ENCODE data around the gene SLC38A5.

SLC38A5 gene

DNA sequence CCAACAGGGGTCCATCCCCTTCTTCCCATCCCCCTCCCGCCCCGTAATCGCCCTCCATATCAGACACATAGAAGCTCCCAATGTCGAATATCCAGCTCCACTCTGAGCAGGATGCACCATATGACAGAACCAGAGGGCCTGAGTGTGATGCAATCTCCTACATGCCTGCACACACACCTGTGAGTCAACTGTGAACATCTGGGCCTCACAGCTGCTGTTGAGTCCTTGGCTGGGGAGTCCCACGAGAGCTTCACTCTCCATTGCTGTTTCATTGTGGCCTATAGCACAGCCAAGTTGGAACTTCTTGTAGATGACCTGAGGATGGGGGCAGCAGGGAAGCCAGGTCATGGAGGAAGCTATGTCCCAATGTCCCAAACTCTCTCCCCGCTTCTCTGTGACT lies 8.2 kb downstream of the SLC38A5 start:
- no peak overlapping the region for H3K4me2 ChIP-seq (ENCODE audit: low read length)
- H4K20me1 ChIP-seq (ENCODE audit: insufficient read depth, low read length): no peaks in the 10 kb centered on the region
- H3K4me3 ChIP-seq (ENCODE audit: low read depth, low read length, poor library complexity, severe bottlenecking): no peak overlapping the region
- peaks cover 6% of the 10 kb centered on the region; the same call in 1 of the 2 replicates for H3K36me3 ChIP-seq (ENCODE audit: insufficient read depth, low read length)
- H3K9me3 ChIP-seq (ENCODE audit: low read length): no peaks in the 10 kb centered on the region
- H3K79me2 ChIP-seq (ENCODE audit: insufficient read depth, low read length): no peaks in the 10 kb centered on the region
- H2AFZ ChIP-seq (ENCODE audit: low read length): no peak overlapping the region
- TF ChIP-seq, protein P1, sequence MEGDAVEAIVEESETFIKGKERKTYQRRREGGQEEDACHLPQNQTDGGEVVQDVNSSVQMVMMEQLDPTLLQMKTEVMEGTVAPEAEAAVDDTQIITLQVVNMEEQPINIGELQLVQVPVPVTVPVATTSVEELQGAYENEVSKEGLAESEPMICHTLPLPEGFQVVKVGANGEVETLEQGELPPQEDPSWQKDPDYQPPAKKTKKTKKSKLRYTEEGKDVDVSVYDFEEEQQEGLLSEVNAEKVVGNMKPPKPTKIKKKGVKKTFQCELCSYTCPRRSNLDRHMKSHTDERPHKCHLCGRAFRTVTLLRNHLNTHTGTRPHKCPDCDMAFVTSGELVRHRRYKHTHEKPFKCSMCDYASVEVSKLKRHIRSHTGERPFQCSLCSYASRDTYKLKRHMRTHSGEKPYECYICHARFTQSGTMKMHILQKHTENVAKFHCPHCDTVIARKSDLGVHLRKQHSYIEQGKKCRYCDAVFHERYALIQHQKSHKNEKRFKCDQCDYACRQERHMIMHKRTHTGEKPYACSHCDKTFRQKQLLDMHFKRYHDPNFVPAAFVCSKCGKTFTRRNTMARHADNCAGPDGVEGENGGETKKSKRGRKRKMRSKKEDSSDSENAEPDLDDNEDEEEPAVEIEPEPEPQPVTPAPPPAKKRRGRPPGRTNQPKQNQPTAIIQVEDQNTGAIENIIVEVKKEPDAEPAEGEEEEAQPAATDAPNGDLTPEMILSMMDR (IDR thresholded peaks at IDR 0.05; ENCODE audit: low read length): no peak
- no peak for TF ChIP-seq EZH2 (IDR thresholded peaks at IDR 0.05; ENCODE audit: borderline replicate concordance, low read length)
- H3K27ac ChIP-seq (ENCODE audit: low read depth, low read length, poor library complexity, severe bottlenecking): no peak overlapping the region
- H3K9ac ChIP-seq (ENCODE audit: low read length): no peak overlapping the region
- H3K4me1 ChIP-seq (ENCODE audit: insufficient read depth, low read length, severe bottlenecking): peaks cover 1% of the 10 kb centered on the region
- H3F3A ChIP-seq (ENCODE audit: insufficient read depth, low read length): no peaks in the 10 kb centered on the region
- H3K27me3 ChIP-seq (ENCODE audit: insufficient read depth, low read length): no peaks in the 10 kb centered on the region
- H3K9me2 ChIP-seq (ENCODE audit: low read depth, low read length): no peaks in the 10 kb centered on the region

DNA sequence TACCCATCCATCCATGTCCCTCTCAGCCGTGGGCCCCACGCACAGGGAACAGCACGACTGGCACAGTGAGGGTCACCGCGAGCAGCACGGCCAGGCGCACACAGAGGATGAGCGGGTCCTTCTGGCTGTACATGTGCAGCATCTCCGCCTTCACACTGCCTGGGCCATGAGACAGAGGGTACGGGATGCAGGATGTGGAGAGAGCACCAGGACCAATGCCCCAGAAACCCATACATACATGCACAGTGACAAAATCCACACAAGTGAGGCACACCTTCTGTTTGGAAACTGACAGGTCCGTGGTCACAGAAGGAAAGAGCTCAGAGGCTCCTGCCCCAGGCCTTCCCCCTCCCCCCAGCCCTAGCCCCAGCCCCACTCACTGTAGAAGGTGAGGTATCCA lies 9.5 kb downstream of the SLC38A5 start:
- no peaks in the 10 kb centered on the region for H4K20me1 ChIP-seq (ENCODE audit: insufficient read depth, low read length)
- H3K27me3 ChIP-seq (ENCODE audit: insufficient read depth, low read length): no peaks in the 10 kb centered on the region
- H3K27ac ChIP-seq (ENCODE audit: low read depth, low read length, poor library complexity, severe bottlenecking): no peak overlapping the region
- H3K4me1 ChIP-seq (ENCODE audit: insufficient read depth, low read length, severe bottlenecking): no peaks in the 10 kb centered on the region
- no peak overlapping the region for H3K9ac ChIP-seq (ENCODE audit: low read length)
- H2AFZ ChIP-seq (ENCODE audit: low read length): no peak overlapping the region
- TF ChIP-seq, protein P1 (IDR thresholded peaks at IDR 0.05; ENCODE audit: low read length): no peak
- H3F3A ChIP-seq (ENCODE audit: insufficient read depth, low read length): no peaks in the 10 kb centered on the region
- H3K4me2 ChIP-seq (ENCODE audit: low read length): no peak overlapping the region
- peaks cover 6% of the 10 kb centered on the region; the same call in 1 of the 2 replicates for H3K36me3 ChIP-seq (ENCODE audit: insufficient read depth, low read length)
- H3K4me3 ChIP-seq (ENCODE audit: low read depth, low read length, poor library complexity, severe bottlenecking): no peak overlapping the region
- H3K9me3 ChIP-seq (ENCODE audit: low read length): no peaks in the 10 kb centered on the region
- no peaks in the 10 kb centered on the region for H3K9me2 ChIP-seq (ENCODE audit: low read depth, low read length)
- no peaks in the 10 kb centered on the region for H3K79me2 ChIP-seq (ENCODE audit: insufficient read depth, low read length)

DNA sequence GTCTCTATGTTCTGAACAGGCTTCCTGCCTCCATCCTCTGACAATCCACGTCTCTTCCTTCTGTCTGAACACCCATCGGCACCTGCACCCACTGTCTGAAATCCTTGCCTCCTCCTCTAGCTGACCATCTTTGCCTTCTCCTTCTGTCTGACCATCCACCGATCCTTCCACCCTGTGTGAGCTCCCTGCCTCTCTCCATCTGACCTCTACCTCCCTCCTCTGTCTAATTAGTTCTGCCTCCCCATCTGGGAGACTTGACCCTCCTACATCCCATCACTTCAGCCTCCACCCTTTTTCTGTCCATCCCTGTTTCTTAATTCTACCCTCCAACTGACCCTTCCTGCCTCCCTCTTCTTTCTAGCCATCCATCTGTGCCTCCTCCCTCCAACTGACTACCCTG lies 10.0 kb downstream of the SLC38A5 start:
- Histone ChIP-seq H3K4me2 (ENCODE audit: low read length) (no peak overlapping the region), H3K27me3 (ENCODE audit: insufficient read depth, low read length) (no peaks in the 10 kb centered on the region), H3K4me1 (ENCODE audit: insufficient read depth, low read length, severe bottlenecking) (no peaks in the 10 kb centered on the region), H4K20me1 (ENCODE audit: insufficient read depth, low read length) (no peaks in the 10 kb centered on the region), H2AFZ (ENCODE audit: low read length) (no peak overlapping the region), H3F3A (ENCODE audit: insufficient read depth, low read length) (no peaks in the 10 kb centered on the region), H3K4me3 (ENCODE audit: low read depth, low read length, poor library complexity, severe bottlenecking) (no peak overlapping the region), H3K9me3 (ENCODE audit: low read length) (no peaks in the 10 kb centered on the region), H3K79me2 (ENCODE audit: insufficient read depth, low read length) (no peaks in the 10 kb centered on the region), H3K9ac (ENCODE audit: low read length) (no peak overlapping the region), H3K9me2 (ENCODE audit: low read depth, low read length) (no peaks in the 10 kb centered on the region), H3K36me3 (ENCODE audit: insufficient read depth, low read length) (peaks cover 6% of the 10 kb centered on the region; the same call in 1 of the 2 replicates), H3K27ac (ENCODE audit: low read depth, low read length, poor library complexity, severe bottlenecking) (no peak overlapping the region)
- TF ChIP-seq EZH2 (IDR thresholded peaks at IDR 0.05; ENCODE audit: borderline replicate concordance, low read length): no peak
- TF ChIP-seq, protein P1 (IDR thresholded peaks at IDR 0.05; ENCODE audit: low read length): no peak
